ENCODE results near the gene LYSMD4.

- no peak for TF ChIP-seq POLR2AphosphoS5 (IDR thresholded peaks at IDR 0.05; ENCODE audit: low read depth, low read length)
- TF ChIP-seq POLR2A (IDR thresholded peaks at IDR 0.05; ENCODE audit: low read depth, low read length), result no peak
Observed at GRCh38 chr15:99763827-99764226, 30.6 kb upstream of the LYSMD4 start.

All from GM12892 (cell line).